ENCODE results near the gene UNC5C. TPM values are rescaled to one million over a fixed set of nuclear protein-coding genes. Genes with fewer than 3 reads are reported as not detected.

UNC5C gene
- total RNA-seq, 1 donor from 2014 or later = not detected

- H3K4me3 ChIP-seq (ENCODE audit: low read depth, low read length) = no peak overlapping the region
- DNase-seq (ENCODE audit: low read depth) (no peak), FAIRE-seq (no peak)
- TF ChIP-seq CTCF (IDR thresholded peaks at IDR 0.05; ENCODE audit: insufficient read depth, low read length, severe bottlenecking) = no peak
- H3K36me3 ChIP-seq (ENCODE audit: control insufficient read depth, insufficient read depth, low read length) = no peaks in the 10 kb centered on the region
- no peaks in the 10 kb centered on the region for H3K27me3 ChIP-seq (ENCODE audit: control insufficient read depth, insufficient read depth, low read length)
Observed at GRCh38 chr4:95358421-95358820, 190.4 kb downstream of the UNC5C start.

- no peaks in the 10 kb centered on the region for H3K27me3 ChIP-seq (ENCODE audit: control insufficient read depth, insufficient read depth, low read length)
- H3K36me3 ChIP-seq (ENCODE audit: control insufficient read depth, insufficient read depth, low read length) = no peaks in the 10 kb centered on the region
- no peak overlapping the region for H3K4me3 ChIP-seq (ENCODE audit: low read depth, low read length)
- FAIRE-seq (no peak), DNase-seq (ENCODE audit: low read depth) (no peak)
- TF ChIP-seq CTCF (IDR thresholded peaks at IDR 0.05; ENCODE audit: insufficient read depth, low read length, severe bottlenecking) = no peak
Observed at GRCh38 chr4:95355021-95355420, 193.8 kb downstream of the UNC5C start.

- no peaks in the 10 kb centered on the region for H3K27me3 ChIP-seq (ENCODE audit: control insufficient read depth, insufficient read depth, low read length)
- no peaks in the 10 kb centered on the region for H3K36me3 ChIP-seq (ENCODE audit: control insufficient read depth, insufficient read depth, low read length)
- FAIRE-seq (no peak), DNase-seq (ENCODE audit: low read depth) (no peak)
- H3K4me3 ChIP-seq (ENCODE audit: low read depth, low read length) = no peak overlapping the region
- no peak for TF ChIP-seq CTCF (IDR thresholded peaks at IDR 0.05; ENCODE audit: insufficient read depth, low read length, severe bottlenecking)
Observed at GRCh38 chr4:95348418-95348817, 200.4 kb downstream of the UNC5C start.

- DNase-seq (ENCODE audit: low read depth) (no peak), FAIRE-seq (no peak)
- no peak overlapping the region for H3K4me3 ChIP-seq (ENCODE audit: low read depth, low read length)
- H3K27me3 ChIP-seq (ENCODE audit: control insufficient read depth, insufficient read depth, low read length) = no peaks in the 10 kb centered on the region
- no peak for TF ChIP-seq CTCF (IDR thresholded peaks at IDR 0.05; ENCODE audit: insufficient read depth, low read length, severe bottlenecking)
- no peaks in the 10 kb centered on the region for H3K36me3 ChIP-seq (ENCODE audit: control insufficient read depth, insufficient read depth, low read length)
Observed at GRCh38 chr4:95343235-95343634, 205.5 kb downstream of the UNC5C start.

- H3K4me3 ChIP-seq (ENCODE audit: low read depth, low read length) = no peak overlapping the region
- FAIRE-seq = no peak
- no peak for DNase-seq (ENCODE audit: low read depth)
- TF ChIP-seq CTCF (IDR thresholded peaks at IDR 0.05; ENCODE audit: insufficient read depth, low read length, severe bottlenecking) = no peak
- H3K36me3 ChIP-seq (ENCODE audit: control insufficient read depth, insufficient read depth, low read length) = no peaks in the 10 kb centered on the region
- H3K27me3 ChIP-seq (ENCODE audit: control insufficient read depth, insufficient read depth, low read length) = no peaks in the 10 kb centered on the region
Observed at GRCh38 chr4:95340191-95340590, 208.6 kb downstream of the UNC5C start.

GRCh38 chr4:95325665-95326064 is 223.1 kb downstream of the UNC5C start:
- FAIRE-seq (no peak), DNase-seq (ENCODE audit: low read depth) (no peak)
- Histone ChIP-seq H3K36me3 (ENCODE audit: control insufficient read depth, insufficient read depth, low read length) (no peaks in the 10 kb centered on the region), H3K27me3 (ENCODE audit: control insufficient read depth, insufficient read depth, low read length) (no peaks in the 10 kb centered on the region), H3K4me3 (ENCODE audit: low read depth, low read length) (no peak overlapping the region)
- TF ChIP-seq CTCF (IDR thresholded peaks at IDR 0.05; ENCODE audit: insufficient read depth, low read length, severe bottlenecking) = no peak

Measured in bronchial epithelial cell (primary cell).